ENCODE measurements around the gene TYW3. TPM values are rescaled to one million over a fixed set of nuclear protein-coding genes. Genes with fewer than 3 reads are reported as not detected.

TYW3 gene
- total RNA-seq, result 10.1 and 13.1 TPM in 2 replicates

GRCh38 chr1:74732960-74733603 lies at the start of gene TYW3, which contains the start of gene CRYZ:
Gene TYW3 (plus strand): TSS chr1:74733152. CDS start chr1:74733245, 93 bp downstream.
Gene CRYZ (minus strand): TSS chr1:74733050. CDS start chr1:74724821, 8,229 bp downstream.

Other genes starting within 250 kb of the TYW3 start
- not detected in 2 replicates for gene LRRC53, start 220.5 kb upstream of the TYW3 start, total RNA-seq
- gene ERICH3, start 59.4 kb upstream of the TYW3 start, total RNA-seq, result not detected in 2 replicates
- 32.9 and 41.8 TPM in 2 replicates for gene CRYZ, start 102 bp upstream of the TYW3 start, total RNA-seq